Upper lobe of left lung (tissue), 4 donors: ENCODE results near the gene MCMBP.

Source experiments
- CTCF ChIP-seq, 6 experiments: fragments of 450-650 bp in 4 of 6; fragments of 200-600 bp in 2 of 6; sonication (generic) in 2 of 6; IDR thresholded peaks; one replicate each; pipeline ENCODE4 v1.5.1; 2016 to 2019; ENCODE audit warnings: antibody characterized with exemption in 6 of 6
- EP300 ChIP-seq, 4 donors: sonication (generic); formaldehyde crosslinking; IDR thresholded peaks; one replicate each; pipeline ENCODE4 v1.5.1; 2017; ENCODE audit warnings: antibody characterized with exemption in 4 of 4, control low read depth in 2 of 4
- POLR2A ChIP-seq, 4 donors: fragments of 450-650 bp; IDR thresholded peaks; one replicate each; pipeline ENCODE4 v1.5.1; 2016 to 2017; ENCODE audit warnings: antibody characterized with exemption in 4 of 4, mild to moderate bottlenecking in 2 of 4
- POLR2AphosphoS5 ChIP-seq, 2 donors: sonication (generic); formaldehyde crosslinking; IDR thresholded peaks; one replicate each; pipeline ENCODE4 v1.5.1; 2017; ENCODE audit warnings: antibody characterized with exemption in 2 of 2

GRCh38 chr10:119871881-119872609, 598 bp downstream of the MCMBP start:
- TF ChIP-seq CTCF (IDR thresholded peaks at IDR 0.05) = no peak
- no peak for TF ChIP-seq EP300 (IDR thresholded peaks at IDR 0.05)
- peak; percentile 35 to 38 for TF ChIP-seq POLR2AphosphoS5 (IDR thresholded peaks at IDR 0.05)
- no peak for TF ChIP-seq POLR2A (IDR thresholded peaks at IDR 0.05)
